Stomach smooth muscle (tissue), 2 donors: ENCODE results near the gene EIF5.
A peak's percentile ranks its signal among the peaks of the same experiment; 100 is the strongest.

Experiments
- H3K27ac ChIP-seq: one replicate; pipeline ENCODE4 v1.7.0; 2013; ENCODE audit warnings: mild to moderate bottlenecking, low read length, inconsistent platforms
- H3K27me3 ChIP-seq, 2 donors: one replicate each; pipeline ENCODE4 v1.7.0; 2013; ENCODE audit warnings: low read length in 2 of 2; ENCODE audit not compliant: insufficient read depth in 2 of 2, control insufficient read depth in 1 of 2
- H3K36me3 ChIP-seq, 2 donors: one replicate each; pipeline ENCODE4 v1.7.0; 2013; ENCODE audit warnings: low read length in 2 of 2; ENCODE audit not compliant: control insufficient read depth in 2 of 2, insufficient read depth in 2 of 2
- H3K4me1 ChIP-seq: one replicate; pipeline ENCODE4 v1.7.0; 2013; ENCODE audit warnings: low read length; ENCODE audit not compliant: control insufficient read depth, insufficient read depth
- H3K4me3 ChIP-seq, 2 donors: one replicate each; pipeline ENCODE4 v1.7.0; 2013; ENCODE audit warnings: low read length in 2 of 2
- H3K9ac ChIP-seq, 2 donors: one replicate each; pipeline ENCODE4 v1.7.0; 2013; ENCODE audit warnings: low read length in 2 of 2, mild to moderate bottlenecking in 1 of 2
- H3K9me3 ChIP-seq, 2 donors: one replicate each; pipeline ENCODE4 v1.7.0; 2013; ENCODE audit warnings: low read length in 2 of 2; ENCODE audit not compliant: control insufficient read depth in 2 of 2
- donor health status: healthy.
- donor health status: Pancreatic carcinoma.

EIF5 gene

DNA sequence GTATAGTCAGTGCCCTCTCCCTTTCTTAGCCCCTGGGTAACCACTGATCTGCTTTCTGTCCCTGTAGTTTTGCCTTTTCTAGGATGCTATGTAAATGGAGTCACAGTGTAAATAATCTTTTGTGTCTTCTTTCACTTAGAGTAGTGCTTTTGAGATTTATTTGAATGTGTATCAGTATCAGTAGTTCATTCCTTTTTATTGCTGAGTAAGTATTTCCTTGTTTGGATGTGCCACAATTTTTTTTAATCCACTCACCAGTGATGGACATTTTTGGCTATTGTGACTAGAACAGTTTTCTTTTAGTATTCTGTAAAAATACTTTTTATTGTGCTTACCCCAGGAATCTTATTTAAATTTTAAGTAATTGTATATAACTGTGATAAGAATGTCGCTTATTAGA is 54.6 kb downstream of the EIF5 start:
- Histone ChIP-seq H3K4me1 (peaks cover 34% of the 10 kb centered on the region), H3K9ac (peak overlapping the region in 1 of 2 donors; percentile 6), H3K27me3 (no peaks in the 10 kb centered on the region), H3K4me3 (peak overlapping the region in 1 of 2 donors; percentile 3), H3K9me3 (no peaks in the 10 kb centered on the region), H3K27ac (no peak overlapping the region), H3K36me3 (no peaks in the 10 kb centered on the region)

DNA sequence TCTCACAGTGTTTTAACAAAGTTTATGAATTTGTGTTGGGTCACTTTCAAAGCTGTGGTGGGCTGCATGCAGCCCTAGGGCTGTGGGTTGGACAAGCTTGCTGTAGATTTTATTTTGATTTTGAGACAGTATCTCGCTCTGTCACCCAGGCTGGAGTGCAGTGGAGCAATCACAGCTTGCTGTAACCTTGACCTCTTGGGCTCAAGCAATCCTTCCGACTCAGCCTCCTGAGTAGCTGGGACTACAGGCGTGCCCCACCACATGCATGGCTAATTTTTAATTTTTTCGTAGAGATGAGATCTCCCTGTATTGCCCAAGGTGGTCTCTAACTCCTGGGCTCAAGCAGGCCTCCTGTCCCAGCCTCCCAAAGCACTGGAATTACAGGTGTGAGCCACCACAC is 56.6 kb downstream of the EIF5 start:
- peaks cover 35% of the 10 kb centered on the region for H3K4me1 ChIP-seq
- H3K36me3 ChIP-seq: no peaks in the 10 kb centered on the region
- H3K27ac ChIP-seq: no peak overlapping the region
- no peaks in the 10 kb centered on the region for H3K27me3 ChIP-seq
- no peaks in the 10 kb centered on the region for H3K9me3 ChIP-seq
- no peak overlapping the region for H3K9ac ChIP-seq
- H3K4me3 ChIP-seq: no peak overlapping the region

DNA sequence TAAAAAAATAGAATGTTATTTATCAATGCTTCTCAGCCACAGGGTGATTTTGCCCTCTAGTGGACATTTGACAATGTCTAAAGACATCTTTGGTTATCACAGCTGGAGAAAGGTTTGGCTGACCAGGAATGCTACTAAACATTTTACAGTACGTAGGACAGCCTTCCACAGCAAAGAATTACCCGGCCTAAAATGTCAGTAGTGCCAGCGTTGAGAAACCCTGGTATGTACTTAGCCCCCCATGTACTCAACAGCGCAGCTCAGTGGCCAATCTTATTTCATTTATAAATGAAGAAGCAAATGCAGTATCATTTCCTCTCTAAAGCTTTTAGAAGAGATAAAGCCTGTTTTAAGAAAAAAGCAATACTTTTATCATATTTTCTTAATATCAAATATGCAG is 57.0 kb downstream of the EIF5 start:
- Histone ChIP-seq H3K4me3 (no peak overlapping the region), H3K9me3 (no peaks in the 10 kb centered on the region), H3K36me3 (no peaks in the 10 kb centered on the region), H3K4me1 (peaks cover 38% of the 10 kb centered on the region), H3K27ac (no peak overlapping the region), H3K27me3 (no peaks in the 10 kb centered on the region), H3K9ac (no peak overlapping the region)

DNA sequence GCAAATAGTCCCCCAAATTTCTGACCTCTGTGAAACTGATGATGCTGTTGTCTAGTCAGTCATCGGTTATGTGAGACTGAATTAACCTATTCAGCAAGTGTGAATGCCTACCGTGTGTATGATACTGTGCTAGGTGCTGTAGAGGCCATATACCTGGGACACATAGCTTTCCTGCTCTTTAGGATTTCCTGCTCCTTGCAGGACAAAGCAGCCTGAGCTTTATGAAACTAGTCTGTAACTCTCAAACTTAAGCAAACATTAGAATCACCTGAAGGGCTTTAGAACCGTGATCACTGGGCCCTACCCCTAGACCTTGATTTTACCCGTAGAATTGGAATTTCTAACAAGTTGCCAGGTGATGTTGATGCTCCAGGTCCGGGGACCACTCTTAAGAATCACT is 58.1 kb downstream of the EIF5 start:
- Histone ChIP-seq H3K4me3 (no peak overlapping the region), H3K36me3 (no peaks in the 10 kb centered on the region), H3K9me3 (no peaks in the 10 kb centered on the region), H3K27me3 (no peaks in the 10 kb centered on the region), H3K4me1 (peaks cover 38% of the 10 kb centered on the region), H3K27ac (no peak overlapping the region), H3K9ac (no peak overlapping the region)

DNA sequence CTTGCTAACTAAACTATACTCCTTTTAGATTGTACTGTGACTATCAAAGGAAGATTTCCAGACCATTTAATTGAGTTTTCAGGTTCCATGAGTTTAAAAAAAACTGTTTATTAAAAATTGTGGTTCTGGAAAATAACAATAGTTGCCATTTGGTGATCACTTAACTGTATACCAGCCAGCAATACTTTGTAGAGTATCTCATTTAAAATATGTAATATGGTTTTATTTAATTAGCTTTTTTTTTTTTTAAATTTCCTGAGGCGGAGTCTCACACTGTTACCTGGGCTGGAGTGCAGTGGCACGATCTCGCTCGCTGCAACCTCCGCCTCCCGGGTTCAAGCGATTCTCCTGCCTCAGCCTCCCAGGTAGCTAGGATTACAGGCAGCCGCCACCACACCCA is 58.5 kb downstream of the EIF5 start:
- Histone ChIP-seq H3K36me3 (no peaks in the 10 kb centered on the region), H3K4me1 (peaks cover 36% of the 10 kb centered on the region), H3K27me3 (no peaks in the 10 kb centered on the region), H3K9me3 (no peaks in the 10 kb centered on the region), H3K27ac (no peak overlapping the region), H3K9ac (no peak overlapping the region), H3K4me3 (no peak overlapping the region)

DNA sequence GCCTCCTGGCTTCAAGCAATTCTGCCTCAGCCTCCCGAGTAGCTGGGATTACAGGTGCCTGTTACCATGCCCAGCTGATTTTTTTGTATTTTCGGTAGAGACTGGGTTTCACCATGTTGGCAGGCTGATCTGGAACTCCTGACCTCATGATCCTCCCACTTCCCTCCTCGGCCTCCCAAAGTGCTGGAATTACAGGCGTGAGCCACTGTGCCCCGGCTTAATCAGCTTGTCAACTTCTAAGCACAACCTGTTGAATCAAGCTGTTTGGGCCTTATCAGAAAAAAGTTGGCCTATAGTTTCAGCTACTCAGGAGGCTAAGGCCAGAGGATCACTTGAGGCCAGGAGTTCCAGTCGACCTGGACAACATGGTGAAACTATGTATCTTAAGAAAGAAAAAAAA is 59.0 kb downstream of the EIF5 start:
- Histone ChIP-seq H3K27ac (no peak overlapping the region), H3K36me3 (no peaks in the 10 kb centered on the region), H3K9me3 (no peaks in the 10 kb centered on the region), H3K4me1 (peaks cover 31% of the 10 kb centered on the region), H3K9ac (no peak overlapping the region), H3K27me3 (no peaks in the 10 kb centered on the region), H3K4me3 (no peak overlapping the region)

DNA sequence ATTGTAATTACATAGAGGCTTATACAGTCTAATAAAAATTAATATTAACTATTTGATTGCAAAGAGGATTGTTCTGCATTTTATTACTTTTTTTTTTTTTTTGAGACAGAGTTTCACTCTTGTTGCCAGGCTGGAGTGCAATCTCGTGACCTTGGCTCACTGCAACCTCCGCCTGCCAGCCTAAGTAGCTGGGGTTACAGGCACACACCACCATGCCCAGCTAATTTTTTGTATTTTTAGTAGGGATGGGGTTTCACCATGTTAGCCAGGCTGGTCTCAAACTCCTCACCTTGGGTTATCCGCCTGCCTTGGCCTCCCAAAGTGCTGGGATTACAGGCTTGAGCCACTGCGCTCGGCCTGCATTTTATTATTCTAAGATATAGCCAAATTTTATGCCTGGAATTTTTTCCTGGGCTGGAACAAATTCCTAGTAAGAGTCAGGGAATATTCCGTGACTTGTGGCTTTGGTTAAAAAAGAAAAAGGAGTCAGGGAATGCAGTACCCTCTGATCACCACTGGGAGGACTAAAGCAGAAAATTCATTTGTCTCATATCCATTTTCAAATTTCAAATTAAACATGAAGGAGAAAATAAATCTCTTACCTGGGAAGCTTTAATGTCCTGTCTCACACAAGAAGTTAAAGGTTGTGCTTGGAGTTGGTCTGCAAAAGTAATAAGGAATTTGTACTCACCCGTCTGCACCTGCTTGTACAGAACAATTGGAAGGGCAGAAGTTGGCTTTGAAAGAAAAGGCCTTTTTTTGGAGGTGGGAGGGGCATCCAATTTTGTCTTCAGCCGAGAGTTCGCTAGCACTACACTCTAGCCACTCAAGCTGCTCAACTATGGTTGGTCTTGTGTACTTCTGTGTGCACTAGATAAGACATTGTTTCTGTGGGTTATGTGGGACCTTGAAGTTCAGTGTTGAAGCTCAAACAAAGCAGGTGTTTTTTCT is 59.9 kb downstream of the EIF5 start:
- Histone ChIP-seq H3K27ac (no peak overlapping the region), H3K4me1 (peaks cover 25% of the 10 kb centered on the region), H3K27me3 (no peaks in the 10 kb centered on the region), H3K4me3 (no peak overlapping the region), H3K9me3 (no peaks in the 10 kb centered on the region), H3K9ac (no peak overlapping the region), H3K36me3 (no peaks in the 10 kb centered on the region)
